Fibroblast of the aortic adventitia (primary cell): ENCODE data around the gene EFNA5. TPM values are rescaled to one million over a fixed set of nuclear protein-coding genes. Genes with fewer than 3 reads are reported as not detected.

ENCODE experiments used
- DNase-seq: peaks from one replicate; pipeline ENCODE4 v3.0.0-alpha.2; 2010; ENCODE audit warnings: low read depth
- H3K4me3 ChIP-seq: 2 replicates; pipeline ENCODE4 v1.5.1; 2011; ENCODE audit warnings: low read depth, mild to moderate bottlenecking, control low read depth, low read length, moderate library complexity
- CTCF ChIP-seq: IDR thresholded peaks from 2 replicates; pipeline ENCODE4 v1.5.1; 2011; ENCODE audit warnings: mild to moderate bottlenecking, low read length, control low read depth, inconsistent platforms; ENCODE audit not compliant: insufficient read depth
- total RNA-seq: library from RNA; depleted of rRNA; stranded (reverse); fragments of >200 nt; gene quantifications from 2 replicates; pipeline ENCODE4 v1.2.3, GENCODE V29; 2012; ENCODE audit warnings: low replicate concordance

EFNA5 gene
- total RNA-seq, 1 donor: 33.1 TPM

DNA sequence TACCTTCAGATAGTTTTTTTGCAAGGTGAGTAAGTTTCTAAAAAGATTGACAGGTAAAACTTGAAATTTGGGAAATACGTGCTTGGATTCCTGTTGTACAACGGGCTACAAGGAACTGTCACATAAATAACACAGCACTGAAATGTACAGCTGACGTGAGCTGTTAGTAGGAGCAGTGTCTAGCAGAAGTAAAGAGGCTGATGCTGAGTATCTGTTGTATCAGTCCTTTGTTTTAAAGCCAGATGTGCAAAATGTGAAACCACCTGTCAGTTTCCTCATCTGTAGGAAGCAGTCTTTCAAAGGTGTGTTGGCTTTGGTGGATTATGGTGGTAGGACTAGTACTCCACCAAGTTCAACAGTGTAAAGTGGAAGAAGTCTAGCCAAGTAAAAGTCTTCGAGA, 122.3 kb downstream of the EFNA5 start:
- H3K4me3 ChIP-seq: no peak overlapping the region
- TF ChIP-seq CTCF: no peak
- no peak for DNase-seq

- no peak overlapping the region for H3K4me3 ChIP-seq
- no peak for TF ChIP-seq CTCF
- DNase-seq: no peak
Observed at GRCh38 chr5:107546719-107547118, 124.0 kb downstream of the EFNA5 start.

DNA sequence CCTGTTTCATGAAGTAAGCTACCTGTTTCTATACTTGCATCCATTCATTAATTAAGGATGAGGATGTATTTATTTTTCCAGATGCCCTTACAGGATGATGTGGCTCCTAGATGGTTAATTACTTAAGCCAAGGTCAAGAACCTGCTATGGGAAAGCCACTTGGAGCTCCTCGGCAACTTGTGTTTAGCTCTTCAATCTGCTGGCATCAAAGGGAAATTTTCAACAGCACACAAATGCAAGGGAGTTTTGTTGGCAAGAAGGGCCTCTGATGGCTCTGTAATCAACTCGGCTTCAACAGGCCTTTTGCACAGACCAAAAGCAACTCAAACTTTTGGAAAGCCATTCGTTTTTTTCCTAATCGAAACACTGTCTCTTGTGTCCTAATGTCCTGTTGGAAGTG, 125.3 kb downstream of the EFNA5 start:
- H3K4me3 ChIP-seq: no peak overlapping the region
- TF ChIP-seq CTCF: no peak
- DNase-seq: no peak

DNA sequence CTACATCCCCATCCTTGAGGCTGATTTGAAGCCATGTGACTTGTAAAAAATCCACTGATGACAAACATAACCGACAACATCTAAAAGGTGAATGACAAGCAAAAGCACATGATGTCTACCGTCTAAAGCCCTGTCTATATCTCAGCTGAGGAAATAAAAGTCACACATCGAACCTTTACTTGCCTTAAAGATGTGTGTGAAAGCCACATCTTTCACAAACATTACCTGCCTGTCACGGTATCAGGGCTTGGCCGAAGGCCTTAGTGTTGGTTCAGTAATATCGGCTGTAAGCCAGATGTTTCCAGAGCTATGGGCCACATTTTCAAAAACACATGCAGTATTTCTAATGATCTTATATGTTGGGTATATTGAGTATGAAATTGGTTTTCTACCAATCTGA, 125.8 kb downstream of the EFNA5 start:
- no peak overlapping the region for H3K4me3 ChIP-seq
- DNase-seq: no peak
- no peak for TF ChIP-seq CTCF

DNA sequence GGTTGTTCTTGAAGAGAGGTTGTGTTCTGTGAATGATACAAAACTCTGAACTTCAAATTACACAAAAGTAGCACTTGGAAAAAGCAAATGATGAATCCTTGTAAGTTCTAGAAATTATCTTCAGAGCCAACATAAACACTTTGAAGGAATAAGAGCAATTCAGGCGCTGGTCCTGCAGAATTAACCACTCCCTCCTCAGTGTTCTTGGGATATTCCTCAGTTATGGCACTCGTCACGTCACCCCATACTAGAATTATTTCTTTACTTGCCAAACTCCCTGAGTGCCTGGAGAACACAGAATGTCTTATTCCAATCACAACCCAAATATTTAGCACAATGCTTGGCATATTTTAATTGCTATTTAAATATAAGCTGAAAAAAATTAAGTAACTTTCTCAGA, 126.3 kb downstream of the EFNA5 start:
- TF ChIP-seq CTCF: no peak
- no peak for DNase-seq
- no peak overlapping the region for H3K4me3 ChIP-seq

- TF ChIP-seq CTCF: no peak
- no peak for DNase-seq
- no peak overlapping the region for H3K4me3 ChIP-seq
Observed at GRCh38 chr5:107543868-107544267, 126.9 kb downstream of the EFNA5 start.

- H3K4me3 ChIP-seq: no peak overlapping the region
- TF ChIP-seq CTCF: no peak
- peak; percentile 87 for DNase-seq
Observed at GRCh38 chr5:107542831-107543231, 127.9 kb downstream of the EFNA5 start.
